Esophagus squamous epithelium (tissue), 4 donors: Measurements from ENCODE around the gene CFAP74.

Experiments used
- POLR2A ChIP-seq, 4 donors: fragments of 450-650 bp; IDR thresholded peaks; one replicate each; pipeline ENCODE4 v1.6.1; 2017; ENCODE audit warnings: antibody characterized with exemption in 4 of 4, mild to moderate bottlenecking in 4 of 4, moderate library complexity in 3 of 4
- TF ChIP-seq, protein P1 (sequence below), 6 experiments: fragments of 450-650 bp in 4 of 6; fragments of 200-600 bp in 2 of 6; sonication (generic) in 2 of 6; IDR thresholded peaks; one replicate each; pipeline ENCODE4 v1.5.1; 2016 to 2019; ENCODE audit warnings: antibody characterized with exemption in 6 of 6, mild to moderate bottlenecking in 4 of 6, moderate library complexity in 4 of 6

GRCh38 chr1:1938276-1938573, 65.4 kb downstream of the CFAP74 start:
- TF ChIP-seq POLR2A (IDR thresholded peaks at IDR 0.05), result no peak
- TF ChIP-seq, protein P1, sequence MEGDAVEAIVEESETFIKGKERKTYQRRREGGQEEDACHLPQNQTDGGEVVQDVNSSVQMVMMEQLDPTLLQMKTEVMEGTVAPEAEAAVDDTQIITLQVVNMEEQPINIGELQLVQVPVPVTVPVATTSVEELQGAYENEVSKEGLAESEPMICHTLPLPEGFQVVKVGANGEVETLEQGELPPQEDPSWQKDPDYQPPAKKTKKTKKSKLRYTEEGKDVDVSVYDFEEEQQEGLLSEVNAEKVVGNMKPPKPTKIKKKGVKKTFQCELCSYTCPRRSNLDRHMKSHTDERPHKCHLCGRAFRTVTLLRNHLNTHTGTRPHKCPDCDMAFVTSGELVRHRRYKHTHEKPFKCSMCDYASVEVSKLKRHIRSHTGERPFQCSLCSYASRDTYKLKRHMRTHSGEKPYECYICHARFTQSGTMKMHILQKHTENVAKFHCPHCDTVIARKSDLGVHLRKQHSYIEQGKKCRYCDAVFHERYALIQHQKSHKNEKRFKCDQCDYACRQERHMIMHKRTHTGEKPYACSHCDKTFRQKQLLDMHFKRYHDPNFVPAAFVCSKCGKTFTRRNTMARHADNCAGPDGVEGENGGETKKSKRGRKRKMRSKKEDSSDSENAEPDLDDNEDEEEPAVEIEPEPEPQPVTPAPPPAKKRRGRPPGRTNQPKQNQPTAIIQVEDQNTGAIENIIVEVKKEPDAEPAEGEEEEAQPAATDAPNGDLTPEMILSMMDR (IDR thresholded peaks at IDR 0.05), result no peak
